ENCODE data around the gene C2CD3. TPM values are rescaled to one million over a fixed set of nuclear protein-coding genes. Genes with fewer than 3 reads are reported as not detected.

C2CD3 gene
- total RNA-seq, 1 experiment from 2014 or later = 18.7 TPM

GRCh38 chr11:73983741-73984538 is 186.9 kb downstream of the C2CD3 start:
- ChIA-PET POLR2A (interaction anchor here (0.5 kb wide), 1 partner anchor 162 kb away, joined by 3 read pairs; no protein-coding TSS in a partner anchor), CTCF (interaction anchor here (0.7 kb wide), 1 partner anchor 28 kb away, joined by 3 read pairs; no protein-coding TSS in a partner anchor)
- Mint-ChIP-seq H3K4me3 (peak overlapping the region; percentile 94), H3K9me3 (no peaks in the 10 kb centered on the region), H3K36me3 (peaks cover 15% of the 10 kb centered on the region), H3K27ac (peak overlapping the region; percentile 20; the same call in 1 of the 2 replicates), H3K27me3 (ENCODE audit: low read depth) (peaks cover 6% of the 10 kb centered on the region), H3K4me1 (peaks cover 32% of the 10 kb centered on the region)
- no peak for DNase-seq (ENCODE audit: low spot score)
- TF ChIP-seq ATF1 (CRISPR knock-in tag; IDR thresholded peaks at IDR 0.05) = no peak
- TF ChIP-seq HMGXB4 (CRISPR knock-in tag; IDR thresholded peaks at IDR 0.05) = 0 out of 2 replicates have a peak, but pooled peaks have one; percentile 7
- TF ChIP-seq AFF4 (CRISPR knock-in tag; IDR thresholded peaks at IDR 0.05; ENCODE audit: borderline replicate concordance) = no peak
- no peak for TF ChIP-seq CREB1 (CRISPR knock-in tag; IDR thresholded peaks at IDR 0.05)
- no peak for TF ChIP-seq MLX (CRISPR knock-in tag; IDR thresholded peaks at IDR 0.05)
- TF ChIP-seq ZNF512 (CRISPR knock-in tag; IDR thresholded peaks at IDR 0.05; ENCODE audit: borderline replicate concordance) = peak; percentile 88
- ATAC-seq = no peak

DNA sequence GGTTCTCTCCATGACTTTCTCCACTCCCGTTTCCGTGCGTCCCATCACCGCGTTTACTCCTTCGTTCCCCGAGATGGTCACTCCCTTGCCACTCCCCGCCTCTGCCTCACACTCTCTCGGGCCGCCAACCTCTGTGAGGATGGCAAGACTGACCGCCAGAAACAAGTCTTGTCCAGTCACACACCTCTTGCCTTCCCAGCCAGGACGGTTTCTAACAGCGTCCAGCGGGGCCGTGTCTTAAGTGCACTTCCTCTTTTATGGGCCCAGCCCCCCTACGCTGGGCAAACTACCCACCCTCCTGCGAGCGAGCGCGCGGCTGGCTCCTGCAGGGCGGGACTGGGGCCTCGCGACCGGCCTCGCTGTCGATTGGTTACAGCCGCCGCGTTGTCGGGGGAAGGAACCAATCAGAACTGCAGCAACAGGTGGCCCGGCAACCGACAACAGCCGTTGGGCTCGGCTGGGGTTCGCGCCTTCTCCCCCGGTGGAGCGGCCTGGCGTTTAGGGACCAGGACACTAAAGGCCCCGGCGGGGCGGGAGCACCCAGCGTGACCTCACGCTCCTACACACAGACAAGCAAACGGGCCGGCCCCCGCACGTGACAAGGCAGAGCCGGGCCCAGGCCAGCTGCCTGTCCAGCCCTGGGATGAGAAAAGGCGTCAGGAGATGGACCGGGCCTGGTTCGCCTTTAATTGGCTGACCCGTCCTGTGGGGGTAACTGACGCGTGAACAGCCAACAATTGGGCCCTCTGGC is 187.6 kb downstream of the C2CD3 start:
- Mint-ChIP-seq H3K36me3 (peaks cover 23% of the 10 kb centered on the region), H3K4me1 (peaks cover 32% of the 10 kb centered on the region), H3K27me3 (ENCODE audit: low read depth) (peaks cover 6% of the 10 kb centered on the region), H3K4me3 (peak overlapping the region; percentile 94), H3K9me3 (no peaks in the 10 kb centered on the region), H3K27ac (peak overlapping the region; percentile 100)
- ATAC-seq (peak; percentile 86), DNase-seq (ENCODE audit: low spot score) (peak; percentile 91)
- ChIA-PET POLR2A (interaction anchor here (1.1 to 1.5 kb wide), 2 partner anchors 15 to 204 kb away, joined by 4 to 6 read pairs; no protein-coding TSS in a partner anchor), CTCF (interaction anchor here (1.2 to 2.4 kb wide), 5 partner anchors 19 to 226 kb away, joined by 3 to 9 read pairs (median 4); partner anchors contain the start of genes C2CD3 and PPME1)
- TF ChIP-seq ESRRA (CRISPR knock-in tag; IDR thresholded peaks at IDR 0.05; ENCODE audit: borderline replicate concordance) (peak; percentile 80; the same call in 1 of the 2 replicates), FOXJ3 (CRISPR knock-in tag; IDR thresholded peaks at IDR 0.05; ENCODE audit: borderline replicate concordance) (no peak; the same call in 1 of the 2 replicates), GRHL2 (CRISPR knock-in tag; IDR thresholded peaks at IDR 0.05; ENCODE audit: insufficient replicate concordance, severe bottlenecking) (no peak), ZNF423 (CRISPR knock-in tag; IDR thresholded peaks at IDR 0.05) (peak; percentile 79), ZNF317 (CRISPR knock-in tag; IDR thresholded peaks at IDR 0.05; ENCODE audit: borderline replicate concordance, low read depth) (no peak), FOXP1 (CRISPR knock-in tag; IDR thresholded peaks at IDR 0.05; ENCODE audit: borderline replicate concordance) (peak; percentile 96), ZNF671 (CRISPR knock-in tag; IDR thresholded peaks at IDR 0.05) (no peak), GABPB1 (CRISPR knock-in tag; IDR thresholded peaks at IDR 0.05) (peak; percentile 74; the same call in 1 of the 2 replicates), AR (CRISPR knock-in tag; IDR thresholded peaks at IDR 0.05) (no peak)
- TF ChIP-seq, protein P1, sequence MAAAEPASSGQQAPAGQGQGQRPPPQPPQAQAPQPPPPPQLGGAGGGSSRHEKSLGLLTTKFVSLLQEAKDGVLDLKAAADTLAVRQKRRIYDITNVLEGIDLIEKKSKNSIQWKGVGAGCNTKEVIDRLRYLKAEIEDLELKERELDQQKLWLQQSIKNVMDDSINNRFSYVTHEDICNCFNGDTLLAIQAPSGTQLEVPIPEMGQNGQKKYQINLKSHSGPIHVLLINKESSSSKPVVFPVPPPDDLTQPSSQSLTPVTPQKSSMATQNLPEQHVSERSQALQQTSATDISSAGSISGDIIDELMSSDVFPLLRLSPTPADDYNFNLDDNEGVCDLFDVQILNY (CRISPR knock-in tag; IDR thresholded peaks at IDR 0.05) = peak; percentile 94
- TF ChIP-seq, protein P2, sequence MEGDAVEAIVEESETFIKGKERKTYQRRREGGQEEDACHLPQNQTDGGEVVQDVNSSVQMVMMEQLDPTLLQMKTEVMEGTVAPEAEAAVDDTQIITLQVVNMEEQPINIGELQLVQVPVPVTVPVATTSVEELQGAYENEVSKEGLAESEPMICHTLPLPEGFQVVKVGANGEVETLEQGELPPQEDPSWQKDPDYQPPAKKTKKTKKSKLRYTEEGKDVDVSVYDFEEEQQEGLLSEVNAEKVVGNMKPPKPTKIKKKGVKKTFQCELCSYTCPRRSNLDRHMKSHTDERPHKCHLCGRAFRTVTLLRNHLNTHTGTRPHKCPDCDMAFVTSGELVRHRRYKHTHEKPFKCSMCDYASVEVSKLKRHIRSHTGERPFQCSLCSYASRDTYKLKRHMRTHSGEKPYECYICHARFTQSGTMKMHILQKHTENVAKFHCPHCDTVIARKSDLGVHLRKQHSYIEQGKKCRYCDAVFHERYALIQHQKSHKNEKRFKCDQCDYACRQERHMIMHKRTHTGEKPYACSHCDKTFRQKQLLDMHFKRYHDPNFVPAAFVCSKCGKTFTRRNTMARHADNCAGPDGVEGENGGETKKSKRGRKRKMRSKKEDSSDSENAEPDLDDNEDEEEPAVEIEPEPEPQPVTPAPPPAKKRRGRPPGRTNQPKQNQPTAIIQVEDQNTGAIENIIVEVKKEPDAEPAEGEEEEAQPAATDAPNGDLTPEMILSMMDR (IDR thresholded peaks at IDR 0.05) = no peak

Measured in WTC11 (cell line).